Fibroblast of lung (primary cell): ENCODE measurements around the gene SPTBN2. TPM values are rescaled to one million over a fixed set of nuclear protein-coding genes. Genes with fewer than 3 reads are reported as not detected.

Experiments used
- DNase-seq, 2 donors: peaks; one replicate each; pipeline versions ENCODE4 v3.0.0 to v3.0.0-alpha.2; 2010; ENCODE audit warnings: low read depth in 2 of 2
- H2AFZ ChIP-seq: 2 replicates; pipeline ENCODE4 v1.5.1; 2012; ENCODE audit warnings: low read length, control low read depth, inconsistent platforms
- H3K27ac ChIP-seq: 2 replicates; pipeline ENCODE4 v1.5.1; 2011; ENCODE audit warnings: low read length, control low read depth; ENCODE audit not compliant: insufficient read depth
- H3K27me3 ChIP-seq: 2 replicates; pipeline ENCODE4 v1.5.1; 2011; ENCODE audit warnings: mild to moderate bottlenecking, low read length; ENCODE audit not compliant: control insufficient read depth, insufficient read depth
- H3K36me3 ChIP-seq: 2 replicates; pipeline ENCODE4 v1.5.1; 2011; ENCODE audit warnings: low read length; ENCODE audit not compliant: control insufficient read depth, insufficient read depth
- H3K4me1 ChIP-seq: 2 replicates; pipeline ENCODE4 v1.5.1; 2011; ENCODE audit warnings: low read length; ENCODE audit not compliant: control insufficient read depth, insufficient read depth; ENCODE audit errors: extremely low read depth
- H3K4me2 ChIP-seq: 2 replicates; pipeline ENCODE4 v1.5.1; 2011; ENCODE audit warnings: low read length, control low read depth; ENCODE audit not compliant: insufficient read depth; ENCODE audit errors: extremely low read depth
- H3K4me3 ChIP-seq, 4 experiments: fragments of 200-600 bp in 1 of 4; sonication (generic) in 1 of 4; replicated peaks in 1 of 4; 2 replicates each; pipeline ENCODE4 v1.5.1; 2011 to 2016; ENCODE audit warnings: low read length in 4 of 4, low read depth in 3 of 4, mild to moderate bottlenecking in 3 of 4, control low read depth in 2 of 4, inconsistent platforms in 1 of 4, mixed read lengths in 1 of 4; ENCODE audit not compliant: insufficient read depth in 1 of 4; ENCODE audit errors: control extremely low read depth in 1 of 4
- H3K79me2 ChIP-seq: 2 replicates; pipeline ENCODE4 v1.5.1; 2012; ENCODE audit warnings: mild to moderate bottlenecking, low read length, inconsistent platforms; ENCODE audit not compliant: control insufficient read depth, insufficient read depth
- H3K9ac ChIP-seq: 2 replicates; pipeline ENCODE4 v1.5.1; 2011; ENCODE audit warnings: mild to moderate bottlenecking, low read length, control low read depth; ENCODE audit not compliant: insufficient read depth
- H3K9me3 ChIP-seq: 2 replicates; pipeline ENCODE4 v1.5.1; 2012; ENCODE audit warnings: low read depth, low read length; ENCODE audit not compliant: control insufficient read depth, insufficient read depth
- H4K20me1 ChIP-seq: 2 replicates; pipeline ENCODE4 v1.5.1; 2011; ENCODE audit warnings: low read length; ENCODE audit not compliant: control insufficient read depth, insufficient read depth; ENCODE audit errors: extremely low read depth
- CTCF ChIP-seq, 2 donors: IDR thresholded peaks in 1 of 2; conservative IDR thresholded peaks in 1 of 2; 1 replicate in 1 of 2; 2 replicates in 1 of 2; pipeline ENCODE4 v1.5.1; 2011 to 2012; ENCODE audit warnings: low read length in 2 of 2, control low read depth in 1 of 2, inconsistent platforms in 1 of 2, low read depth in 1 of 2, mild to moderate bottlenecking in 1 of 2
- EZH2 ChIP-seq: IDR thresholded peaks from 2 replicates; pipeline ENCODE4 v1.5.1; 2012; ENCODE audit warnings: low read length, control low read depth, mild to moderate bottlenecking; ENCODE audit errors: missing control alignments
- polyA plus RNA-seq, 2 donors: library from polyadenylated mRNA; depleted of rRNA in 1 of 2; stranded (reverse) in 1 of 2; unstranded in 1 of 2; fragments of >200 nt; gene quantifications; 2 replicates each; pipeline ENCODE4 v1.2.1, GENCODE V29; 2011 to 2012; ENCODE audit warnings: missing spikeins in 1 of 2
- total RNA-seq: library from RNA; depleted of rRNA; stranded (reverse); fragments of >200 nt; gene quantifications from 2 replicates; pipeline ENCODE4 v1.2.1, GENCODE V29; 2014

Gene SPTBN2
- total and polyA plus RNA-seq, 2 donors (not counting 1 experiment from before 2014, with no cell fraction given) = 0.09 to 0.99 TPM

- Histone ChIP-seq H3K4me1 (no peaks in the 10 kb centered on the region), H2AFZ (no peak overlapping the region), H3K4me3 (no peak overlapping the region), H3K36me3 (no peaks in the 10 kb centered on the region), H4K20me1 (no peaks in the 10 kb centered on the region), H3K9me3 (no peaks in the 10 kb centered on the region), H3K4me2 (no peak overlapping the region), H3K9ac (no peak overlapping the region), H3K79me2 (no peaks in the 10 kb centered on the region), H3K27ac (no peak overlapping the region), H3K27me3 (peaks cover 13% of the 10 kb centered on the region)
- DNase-seq = no peak
- TF ChIP-seq CTCF (conservative IDR thresholded peaks at IDR 0.05 in 1 of 2, IDR thresholded peaks at IDR 0.05 in 1 of 2; ENCODE audit: low read depth in 1 of 2, low read length in 2 of 2) (no peak), EZH2 (no peak)
These were observed 10.6 kb downstream of the SPTBN2 start for GRCh38 chr11:66718320-66718971.

DNA sequence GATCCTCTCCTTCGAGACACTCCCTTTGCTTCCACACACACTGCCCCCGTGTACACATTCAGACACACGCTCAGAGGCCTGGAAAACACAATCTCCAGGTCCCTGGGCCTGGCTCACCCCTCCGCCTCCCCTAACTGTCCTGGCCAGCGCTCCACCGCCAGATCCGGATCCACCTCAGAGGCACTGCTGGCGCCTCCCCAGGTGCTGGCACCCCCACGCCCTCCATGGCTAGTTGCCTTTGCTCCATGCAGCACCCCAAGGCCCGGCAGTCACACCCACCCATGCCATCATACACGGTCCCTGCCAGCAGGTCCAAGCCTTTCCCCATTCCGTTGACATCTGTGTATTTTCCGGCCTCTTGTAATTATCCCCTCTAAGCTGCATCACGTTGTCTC lies 11.1 kb downstream of the SPTBN2 start:
- Histone ChIP-seq H3K27ac (no peak overlapping the region), H2AFZ (no peak overlapping the region), H3K36me3 (no peaks in the 10 kb centered on the region), H3K9ac (no peak overlapping the region), H3K4me3 (no peak overlapping the region), H3K9me3 (no peaks in the 10 kb centered on the region), H3K4me2 (no peak overlapping the region), H3K4me1 (no peaks in the 10 kb centered on the region), H4K20me1 (no peaks in the 10 kb centered on the region), H3K79me2 (no peaks in the 10 kb centered on the region), H3K27me3 (peaks cover 14% of the 10 kb centered on the region)
- DNase-seq = no peak
- TF ChIP-seq CTCF (conservative IDR thresholded peaks at IDR 0.05 in 1 of 2, IDR thresholded peaks at IDR 0.05 in 1 of 2; ENCODE audit: low read depth in 1 of 2, low read length in 2 of 2) (no peak), EZH2 (no peak)

DNA sequence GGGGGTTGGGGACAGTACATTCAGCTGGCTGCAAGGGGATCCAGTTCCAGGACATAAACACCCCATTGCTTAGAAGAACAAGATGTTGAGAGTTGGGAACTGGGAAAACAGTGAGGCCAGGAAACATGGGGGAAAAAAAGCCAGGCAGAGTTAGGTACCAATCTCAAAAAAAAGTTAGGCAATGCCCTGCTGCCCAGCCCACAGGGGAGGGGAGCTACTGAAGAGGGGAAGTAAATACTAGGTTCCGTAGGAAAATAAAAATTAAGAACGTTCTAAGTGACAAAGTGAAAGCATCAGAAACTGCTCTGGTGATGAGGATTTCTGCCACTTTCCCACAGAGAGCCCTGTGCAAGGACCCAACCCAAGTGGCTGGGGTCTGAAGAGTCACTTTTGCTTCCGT lies 12.0 kb downstream of the SPTBN2 start:
- H3K36me3 ChIP-seq = no peaks in the 10 kb centered on the region
- no peak overlapping the region for H3K27ac ChIP-seq
- H2AFZ ChIP-seq = no peak overlapping the region

More for the DNA sequence above, 12.0 kb downstream of the SPTBN2 start:
- Histone ChIP-seq H3K4me1 (no peaks in the 10 kb centered on the region), H3K9ac (no peak overlapping the region), H3K4me2 (no peak overlapping the region), H3K27me3 (peaks cover 14% of the 10 kb centered on the region), H4K20me1 (no peaks in the 10 kb centered on the region), H3K79me2 (no peaks in the 10 kb centered on the region), H3K4me3 (no peak overlapping the region), H3K9me3 (no peaks in the 10 kb centered on the region)
- DNase-seq = no peak
- TF ChIP-seq EZH2 = no peak
- no peak for TF ChIP-seq CTCF (conservative IDR thresholded peaks at IDR 0.05 in 1 of 2, IDR thresholded peaks at IDR 0.05 in 1 of 2; ENCODE audit: low read depth in 1 of 2, low read length in 2 of 2)
